GM18861 (cell line): ENCODE results near the gene ADCY9.
"Not testable (repeated sequence)": the region's sequence is repeated elsewhere in the genome, so short reads cannot be mapped to it uniquely, and the experiment has no call there.

ENCODE experiments used
- ATAC-seq: cut with Tn5 transposase; IDR thresholded peaks from one replicate; pipeline ENCODE4 v1.9.1; 2021; ENCODE audit not compliant: unreplicated experiment

Gene ADCY9

DNA sequence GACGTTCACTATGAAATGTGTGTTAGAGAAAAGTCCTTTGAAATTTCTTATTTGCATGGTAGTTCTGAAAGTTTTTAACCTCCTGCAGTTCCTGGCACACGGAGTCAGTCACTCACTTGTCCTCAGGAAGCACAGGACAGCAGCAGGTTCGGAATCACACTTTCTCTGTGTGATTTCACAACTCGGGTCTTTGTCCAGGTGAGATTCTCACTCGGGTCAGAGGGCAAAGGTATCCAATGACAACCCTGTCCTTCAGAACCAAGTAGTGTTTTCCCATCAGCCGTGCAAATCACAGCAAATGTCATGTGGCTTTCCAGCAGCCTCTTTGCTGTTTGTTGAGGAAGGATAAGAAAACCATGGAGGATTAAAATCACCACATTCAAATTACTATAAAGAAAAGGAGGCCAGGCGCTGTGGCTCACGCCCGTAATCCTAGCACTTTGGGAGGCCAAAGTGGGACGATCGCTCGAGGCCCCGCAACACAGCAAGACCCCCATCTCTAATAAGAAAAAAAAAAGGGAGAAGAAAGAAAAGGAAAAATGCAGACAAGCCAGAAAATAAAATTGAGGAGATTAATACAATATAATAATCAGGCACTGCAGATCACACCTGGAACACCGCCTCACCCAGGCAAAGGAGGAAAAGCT is 22.0 kb downstream of the ADCY9 start:
- ATAC-seq: no peak

DNA sequence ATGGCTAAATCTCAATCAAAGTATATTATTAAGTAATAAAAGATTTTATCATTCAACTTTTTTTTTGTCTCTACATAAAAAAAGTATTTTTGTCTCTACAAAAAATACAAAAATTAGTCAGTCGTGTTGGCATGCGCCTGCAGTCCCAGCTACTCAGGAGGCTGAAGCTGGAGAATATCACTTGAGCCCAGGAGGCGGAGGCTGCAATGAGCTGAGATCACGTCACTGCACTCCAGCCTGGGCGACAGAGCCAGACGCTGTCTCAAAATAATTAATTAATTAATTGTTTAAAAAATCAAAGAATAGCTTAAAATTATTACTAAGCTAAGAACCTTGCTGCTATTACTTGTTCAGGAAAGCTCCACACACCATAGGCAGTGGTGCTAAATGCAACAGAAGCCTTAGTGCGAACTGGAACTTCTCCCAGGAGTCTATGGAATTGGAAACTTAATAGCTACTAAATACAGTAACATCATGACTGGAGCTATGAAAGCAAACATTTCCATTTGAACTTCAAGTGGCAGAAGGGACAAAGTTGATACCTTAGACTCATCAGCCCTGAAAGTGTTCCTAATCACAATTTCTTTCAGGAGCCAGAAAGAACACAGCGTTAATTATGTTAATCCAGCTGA is 22.6 kb downstream of the ADCY9 start:
- ATAC-seq: no peak

DNA sequence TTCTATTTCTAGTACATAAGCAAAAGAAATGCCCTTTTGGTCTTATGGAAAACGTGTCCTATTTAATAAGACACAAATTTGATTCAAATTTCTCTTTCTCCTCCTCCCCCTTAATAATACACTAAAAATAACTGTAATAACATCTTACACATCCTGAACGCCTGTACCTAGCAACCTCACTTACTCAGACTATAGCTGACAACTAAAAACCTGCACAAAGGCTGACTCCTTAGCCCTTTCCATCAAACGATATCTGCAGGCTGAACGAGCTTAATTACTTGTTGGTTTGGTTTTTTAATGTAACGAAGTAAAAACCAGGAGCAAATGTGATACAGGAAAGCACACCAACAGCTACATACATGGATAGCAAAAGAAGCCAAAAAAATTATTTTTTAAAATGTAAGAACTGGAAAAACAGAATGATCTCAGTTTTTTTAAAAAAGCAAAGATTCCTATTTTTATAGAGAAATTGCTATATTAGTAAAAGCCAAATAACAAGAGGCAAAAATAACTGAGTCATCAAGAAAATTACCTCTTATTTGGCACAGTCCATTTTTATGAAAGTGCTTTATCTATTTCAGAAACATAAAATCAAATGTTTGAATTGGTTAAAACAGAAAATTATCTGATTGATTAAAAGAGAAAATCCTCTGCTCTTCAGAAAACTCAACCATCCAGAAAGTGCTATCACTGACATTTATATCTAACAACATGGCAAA is 23.5 kb downstream of the ADCY9 start:
- no peak for ATAC-seq

DNA sequence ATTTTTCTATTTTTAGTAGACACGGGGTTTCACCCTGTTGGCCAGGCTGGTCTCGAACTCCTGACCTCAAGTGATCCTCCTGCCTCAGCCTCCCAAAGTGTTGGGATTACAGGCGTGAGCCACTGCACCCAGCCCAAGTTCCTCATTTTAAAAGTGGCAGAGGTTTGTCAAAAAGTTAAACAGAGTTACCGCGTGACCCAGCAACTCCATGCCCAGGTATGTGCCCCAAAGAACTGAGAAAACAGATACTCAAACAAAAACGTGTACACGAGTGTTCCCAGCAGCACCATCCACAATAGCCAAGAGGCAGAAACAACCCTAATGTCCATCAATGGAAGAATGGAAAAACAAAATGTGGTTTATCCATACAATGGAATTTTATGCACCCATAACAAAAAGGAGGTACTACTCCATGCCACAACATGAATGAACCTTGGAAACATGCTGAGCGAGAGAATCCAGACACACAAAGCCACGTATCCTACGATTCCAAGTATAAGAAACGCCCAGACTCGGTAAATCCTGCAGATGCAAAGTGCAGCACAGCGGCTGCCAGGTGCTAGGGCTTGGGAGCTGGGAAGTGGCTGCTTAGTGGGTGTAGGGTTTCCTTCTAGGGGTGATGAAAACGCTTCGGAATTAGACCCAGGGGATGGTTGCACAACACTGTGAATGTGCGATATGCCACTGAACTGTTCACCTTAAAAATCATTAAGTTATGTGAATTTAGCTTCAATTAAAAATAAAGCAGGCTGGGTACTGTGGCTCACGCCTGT is 24.8 kb downstream of the ADCY9 start:
- no peak for ATAC-seq

DNA sequence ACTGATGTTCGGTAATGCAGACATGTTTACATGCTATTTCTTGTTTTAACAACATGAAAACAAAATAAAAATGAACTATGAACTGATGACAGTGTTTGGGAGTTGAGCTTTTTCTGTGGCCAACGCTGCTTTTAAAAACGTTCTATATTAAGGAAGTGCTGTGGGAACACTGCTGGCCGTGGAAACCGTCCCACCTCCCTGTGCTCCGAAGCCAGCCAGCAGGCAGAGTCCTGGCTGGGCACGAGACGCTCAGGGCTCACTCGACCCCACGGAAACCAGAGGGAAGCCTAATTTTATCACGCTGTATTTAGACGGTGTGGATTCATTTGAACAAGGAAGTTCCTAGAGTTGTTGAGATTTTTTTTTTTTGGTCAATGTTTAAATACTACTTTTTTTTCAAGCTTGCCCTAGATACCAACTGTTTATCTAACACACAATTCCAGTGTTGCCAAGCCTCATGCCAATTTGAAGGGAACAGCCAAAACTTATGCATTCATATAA is 25.8 kb downstream of the ADCY9 start:
- no peak for ATAC-seq

DNA sequence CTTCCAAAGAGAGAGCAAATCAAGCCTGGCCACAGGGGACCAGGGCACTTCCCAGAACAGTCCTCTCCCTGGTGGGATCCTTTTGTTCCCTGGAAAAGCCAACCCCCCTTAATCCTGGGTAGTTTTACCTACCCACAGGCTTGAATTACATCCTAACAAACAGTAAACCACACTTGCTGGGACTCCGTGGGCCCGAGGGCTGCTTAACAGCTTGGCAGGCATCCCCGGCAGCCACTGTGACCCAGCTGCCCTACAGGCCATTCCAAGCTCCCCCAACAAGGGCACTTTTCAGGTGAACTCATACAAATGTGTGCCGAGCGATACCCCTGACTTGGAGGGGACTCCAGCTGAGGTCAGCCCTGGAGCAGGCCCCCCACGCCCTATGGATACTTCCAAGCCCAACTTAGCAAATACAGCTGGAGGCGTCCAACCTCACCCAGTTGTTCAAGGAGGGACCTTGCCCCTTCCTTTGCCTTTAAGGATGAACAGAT is 26.4 kb downstream of the ADCY9 start:
- ATAC-seq: no peak

DNA sequence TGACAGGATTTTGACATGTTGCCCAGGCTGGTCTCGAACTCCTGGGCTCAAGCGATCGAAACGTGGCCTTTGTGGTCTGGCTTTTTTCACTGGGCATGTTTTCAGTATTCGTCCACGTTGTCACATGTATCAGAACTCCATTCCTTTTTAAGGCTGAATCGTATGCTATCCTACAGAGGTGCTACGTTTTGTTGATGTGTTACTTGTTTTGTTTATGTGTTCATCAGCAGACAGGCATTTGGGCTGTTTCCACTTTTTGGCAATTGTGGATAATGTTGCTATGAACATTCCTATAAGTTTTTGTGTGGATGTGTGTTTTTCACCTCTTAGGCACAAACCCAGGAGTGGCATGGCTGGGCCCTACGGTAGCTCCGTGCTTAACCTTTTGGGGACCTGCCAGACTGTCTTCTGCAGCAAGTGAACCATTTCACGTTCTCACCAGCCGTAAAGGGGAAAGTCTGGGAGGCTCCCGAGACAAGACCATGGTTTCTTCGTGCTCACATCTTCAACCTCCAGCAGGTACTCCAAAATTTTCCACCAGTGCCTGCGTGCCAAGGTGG is 26.9 kb downstream of the ADCY9 start:
- no peak for ATAC-seq

DNA sequence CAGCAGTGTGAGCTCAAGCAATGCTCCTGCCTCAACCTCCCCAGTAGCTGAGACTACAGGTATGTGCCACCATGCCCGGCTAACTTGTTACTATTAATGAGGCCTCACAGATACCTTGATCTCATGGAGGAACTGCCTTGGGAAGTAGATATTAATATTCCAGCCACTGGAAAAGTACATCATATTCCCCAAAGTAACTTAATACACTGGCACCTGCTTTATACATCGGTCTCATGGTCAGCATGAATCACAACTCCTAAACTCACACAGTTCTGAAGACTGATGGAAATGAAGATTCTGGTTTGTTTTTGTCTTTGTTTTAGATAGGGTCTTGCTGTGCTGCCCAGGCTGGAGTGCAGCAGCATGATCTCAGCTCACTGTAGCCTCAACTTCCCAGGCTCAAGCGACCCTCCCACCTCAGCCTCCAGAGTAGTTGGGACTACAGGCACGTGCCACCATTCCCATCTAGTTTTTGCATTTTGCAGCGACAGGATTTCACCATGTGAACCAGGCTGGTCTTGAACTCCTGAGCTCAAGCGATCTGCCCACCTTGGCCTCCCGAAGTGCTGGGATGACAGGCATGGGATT is 28.2 kb downstream of the ADCY9 start:
- no peak for ATAC-seq

DNA sequence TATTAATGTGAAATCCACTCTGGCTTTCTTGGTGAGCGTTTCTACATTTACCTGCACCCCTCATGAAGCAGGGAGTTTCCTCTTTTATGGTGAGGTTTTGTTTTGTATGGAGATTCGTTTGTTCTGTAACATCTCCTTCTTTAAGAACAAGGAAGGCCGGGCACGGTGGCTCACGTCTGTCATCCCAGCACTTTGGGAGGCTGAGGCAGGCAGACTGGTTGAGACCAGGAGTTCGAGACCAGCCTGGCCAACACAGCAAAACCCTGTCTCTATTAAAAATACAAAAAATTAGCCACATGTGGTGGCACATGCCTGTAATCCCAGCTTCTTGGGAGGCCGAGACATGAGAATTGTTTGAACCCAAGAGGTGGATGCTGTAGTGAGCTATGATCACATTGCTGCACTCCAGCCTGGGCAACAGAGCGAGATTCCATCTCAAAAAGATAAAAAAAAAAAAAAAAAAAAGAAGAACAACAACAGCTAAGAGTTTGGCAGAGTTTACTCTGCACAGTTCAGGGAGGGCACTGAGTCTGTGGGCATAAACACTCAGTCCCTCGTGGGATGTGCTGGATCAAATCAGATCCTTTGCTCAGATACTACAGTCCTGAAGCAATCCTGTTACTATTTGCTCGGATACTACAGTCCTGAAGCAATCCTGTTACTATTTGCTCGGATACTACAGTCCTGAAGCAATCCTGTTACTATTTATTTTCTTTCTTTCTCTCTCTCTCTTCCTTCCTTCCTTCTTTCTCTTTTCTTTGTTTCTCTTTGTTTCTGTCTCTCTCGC is 28.9 kb downstream of the ADCY9 start:
- no peak for ATAC-seq

DNA sequence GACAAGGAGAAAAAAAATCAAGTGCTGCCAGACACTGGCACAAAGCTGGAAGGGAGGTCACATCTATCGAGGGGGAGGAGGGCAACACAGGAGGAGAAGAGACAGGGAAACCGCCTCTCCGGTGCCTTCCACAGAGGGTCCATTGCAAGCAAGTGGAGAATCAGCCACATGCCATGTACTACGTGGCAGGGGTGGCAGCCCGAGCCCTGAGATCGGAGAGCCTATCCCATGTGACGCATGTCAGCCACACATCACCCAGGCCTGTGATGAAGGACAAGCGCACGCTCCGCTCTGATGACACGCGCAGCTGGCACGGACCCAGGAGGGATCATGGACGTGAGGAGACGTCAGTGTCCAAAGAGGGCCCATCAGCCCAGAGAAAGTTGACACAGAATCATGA is 30.1 kb downstream of the ADCY9 start:
- no peak for ATAC-seq

DNA sequence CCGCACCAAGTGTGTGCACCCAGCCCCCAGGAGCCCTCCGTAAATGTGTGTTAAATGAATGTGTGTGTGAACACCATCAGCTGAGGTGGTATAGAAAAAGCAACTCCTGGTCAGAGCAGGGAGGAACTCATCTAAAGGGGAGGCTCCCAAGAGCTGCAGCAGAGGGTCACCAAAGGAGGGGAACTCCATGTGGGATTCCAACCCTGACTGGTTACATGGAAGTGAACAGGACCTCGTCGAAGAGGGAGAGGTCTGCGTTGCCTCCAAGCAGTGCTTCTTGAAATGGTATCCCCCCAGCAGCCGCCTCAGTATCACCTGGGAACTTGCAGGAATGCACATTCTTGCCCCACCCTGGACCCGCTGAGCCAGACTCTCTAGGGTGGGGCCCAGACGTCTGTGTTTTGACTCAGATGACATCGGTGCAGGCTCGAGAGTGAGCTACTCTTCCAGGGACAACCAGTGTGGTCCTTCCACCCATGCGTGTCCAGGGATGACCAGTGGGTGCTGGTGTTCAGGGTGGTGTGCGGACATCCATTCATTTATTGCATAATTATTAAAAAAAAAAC is 30.8 kb downstream of the ADCY9 start:
- no peak for ATAC-seq

DNA sequence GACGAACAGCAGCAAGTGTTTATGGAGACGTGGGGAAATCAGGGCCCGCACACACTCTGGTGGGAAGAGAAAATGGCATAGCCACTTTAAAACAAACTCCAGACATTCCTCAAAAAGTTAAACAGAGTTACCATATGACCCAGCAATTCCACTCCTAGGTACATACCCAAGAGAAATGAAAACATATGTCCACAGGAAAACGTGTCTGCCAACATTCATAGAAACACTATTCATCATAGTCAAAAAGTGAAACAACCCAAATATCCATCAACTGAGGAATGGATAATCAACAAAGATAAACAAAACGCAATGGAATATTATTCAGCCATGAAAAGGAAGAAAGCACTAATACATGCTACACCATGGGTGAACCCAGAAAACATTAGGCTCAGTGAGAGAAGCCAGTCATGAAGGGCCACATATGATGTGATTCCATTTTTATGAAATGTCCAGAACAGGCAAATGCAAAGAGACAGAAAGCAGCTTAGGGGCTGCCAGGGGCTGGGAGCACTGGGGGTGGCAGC is 32.8 kb downstream of the ADCY9 start:
- ATAC-seq: no peak

DNA sequence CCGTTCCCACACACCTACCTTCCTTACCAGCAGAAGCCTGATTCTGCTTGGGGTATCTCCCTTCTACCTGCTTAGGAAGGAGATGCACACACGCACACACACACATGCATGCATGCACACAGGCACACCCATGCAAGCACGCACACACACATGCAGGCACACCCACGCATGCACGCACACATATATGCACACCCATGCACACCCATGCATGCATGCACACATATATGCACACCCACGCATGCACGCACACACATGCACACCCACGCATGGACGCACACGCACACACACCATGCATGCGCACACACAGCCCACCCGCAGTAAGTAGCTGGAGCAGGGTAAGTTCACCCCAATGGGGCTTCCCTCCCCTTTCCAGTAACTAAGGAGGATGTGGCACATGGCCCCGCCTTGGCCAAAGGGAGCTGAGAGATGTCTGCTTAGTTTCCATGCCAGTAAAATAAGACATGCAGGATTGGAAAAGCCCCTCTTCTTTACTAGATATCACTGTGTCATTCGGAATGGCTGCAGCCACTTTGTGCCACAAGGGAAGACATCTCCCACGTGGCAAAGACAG is 33.7 kb downstream of the ADCY9 start:
- no peak for ATAC-seq

DNA sequence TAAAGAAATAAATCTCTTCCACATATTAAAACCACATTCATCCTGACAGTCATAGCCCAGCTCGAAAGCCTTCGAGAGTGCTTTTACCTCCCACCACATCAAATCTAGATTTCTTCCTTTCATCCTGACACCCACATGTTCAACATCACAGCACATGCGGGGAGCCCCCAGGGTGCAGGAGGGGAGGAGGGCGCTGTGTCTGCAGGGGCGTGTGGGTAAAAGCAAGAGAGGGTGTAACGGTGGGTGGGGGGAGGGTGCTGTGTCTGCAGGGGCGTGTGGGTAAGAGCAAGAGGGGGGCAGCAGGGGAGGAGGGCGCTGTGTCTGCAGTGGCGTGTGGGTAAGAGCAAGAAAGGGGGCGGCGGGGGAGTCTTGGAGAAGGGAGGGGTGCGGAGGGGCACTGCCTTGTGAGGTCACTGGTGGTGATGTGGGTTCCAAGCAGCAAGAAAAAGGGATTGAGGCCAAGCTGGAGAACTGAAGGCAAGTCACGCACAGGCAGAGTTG is 34.7 kb downstream of the ADCY9 start:
- no peak for ATAC-seq

DNA sequence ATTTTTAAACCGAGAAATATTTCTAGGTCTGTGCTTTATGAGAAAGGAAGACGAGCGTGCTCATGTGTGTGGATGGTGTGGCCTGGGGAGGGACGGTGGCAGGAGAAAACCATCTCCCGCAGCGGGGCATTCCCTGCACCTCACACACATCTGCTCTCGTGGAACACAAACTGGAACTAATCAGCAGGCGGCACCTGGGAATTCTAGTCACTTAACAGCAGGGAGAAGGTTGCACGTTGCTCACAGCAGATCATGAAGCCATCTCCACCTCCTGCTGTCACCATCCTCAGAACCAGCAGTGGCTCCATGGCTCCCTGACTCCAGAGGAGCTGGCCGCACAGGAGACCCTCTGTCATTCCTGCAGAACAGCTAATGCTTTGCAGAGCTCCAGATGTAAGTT is 35.2 kb downstream of the ADCY9 start:
- no peak for ATAC-seq

DNA sequence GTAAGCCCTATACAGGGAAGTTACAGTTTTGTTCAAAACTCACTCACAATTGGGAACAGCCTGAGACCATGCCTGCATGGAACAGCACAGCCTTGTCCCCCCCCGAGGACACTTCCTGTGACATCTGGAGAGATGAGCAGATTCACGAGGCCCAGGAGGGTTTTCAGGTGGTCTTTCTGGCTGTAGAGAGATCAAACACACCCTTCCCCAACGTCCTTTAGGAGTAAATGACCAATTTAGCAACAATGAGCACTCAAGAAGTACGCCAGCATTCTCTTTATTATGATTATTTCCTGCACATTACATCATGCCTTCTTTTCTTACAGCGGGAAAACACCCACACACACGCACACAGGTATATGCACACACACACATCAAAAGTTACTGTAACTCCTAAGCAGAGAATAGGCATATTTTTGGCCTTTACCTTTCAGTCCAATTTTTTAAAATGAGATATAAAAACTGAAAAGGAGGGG is 39.0 kb downstream of the ADCY9 start:
- ATAC-seq: no peak

DNA sequence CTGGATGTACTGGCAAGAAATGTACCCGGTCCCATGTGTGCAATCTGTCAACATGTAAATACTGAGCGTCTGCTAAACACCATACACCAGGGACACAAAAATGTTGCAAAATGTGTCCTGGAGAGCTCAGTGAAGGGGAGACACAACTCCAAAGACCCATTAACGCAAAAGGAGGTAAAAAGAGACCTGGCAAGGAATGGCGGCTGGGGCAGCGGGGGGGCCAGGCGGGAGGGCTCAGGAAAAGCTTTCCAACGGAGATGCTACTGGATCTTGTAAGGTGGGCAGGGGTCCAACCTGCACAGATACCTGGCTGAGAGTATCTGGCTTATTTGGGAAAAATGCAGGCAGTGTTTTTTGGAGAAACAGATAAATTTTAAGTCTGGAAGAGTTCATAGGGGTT is 40.7 kb downstream of the ADCY9 start:
- ATAC-seq: no peak

DNA sequence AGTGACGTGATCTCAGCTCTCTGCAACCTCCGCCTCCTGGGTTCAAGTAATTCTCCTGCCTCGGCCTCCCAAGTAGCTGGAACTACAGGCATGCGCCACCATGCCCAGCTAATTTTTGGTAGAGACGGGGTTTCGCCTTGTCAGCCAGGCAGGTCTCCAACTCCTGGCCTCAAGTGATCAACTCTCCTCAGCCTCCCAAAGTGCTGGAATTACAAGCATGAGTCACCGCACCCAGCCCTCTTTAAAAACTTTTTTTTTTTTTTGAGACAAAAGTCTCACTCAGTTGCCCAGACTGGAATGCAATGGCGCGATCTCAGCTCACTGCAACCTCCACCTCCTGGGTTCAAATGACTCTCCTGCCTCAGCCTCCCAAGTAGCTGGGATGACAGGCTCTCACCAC is 43.1 kb downstream of the ADCY9 start:
- ATAC-seq: not testable (repeated sequence)
